Measurements from ENCODE around the gene FBXL14. TPM values are rescaled to one million over a fixed set of nuclear protein-coding genes. Genes with fewer than 3 reads are reported as not detected.
"Not testable (repeated sequence)": the region's sequence is repeated elsewhere in the genome, so short reads cannot be mapped to it uniquely, and the experiment has no call there.

The FBXL14 gene
- total RNA-seq, 2 donors from 2014 or later, result 26.7 to 30.0 TPM

DNA sequence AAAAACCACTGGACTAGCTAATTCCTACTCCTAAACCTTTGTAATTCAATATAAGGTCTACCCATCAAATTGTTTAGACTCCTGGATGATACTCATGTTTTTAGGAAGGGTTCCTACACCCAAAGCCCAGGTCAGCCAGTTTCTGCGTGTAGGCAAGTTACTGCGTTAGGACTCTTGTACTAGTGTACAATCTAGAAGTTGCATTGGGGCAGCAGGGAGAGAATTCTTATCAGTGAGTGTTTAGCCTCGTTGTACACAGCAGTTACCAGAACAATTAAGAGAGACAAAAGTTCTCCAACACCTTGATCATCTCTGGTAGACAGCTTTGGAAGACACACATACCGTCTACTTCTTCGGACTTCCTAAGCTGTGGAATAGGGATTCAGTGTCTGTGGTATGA, 29.2 kb downstream of the FBXL14 start:
- no peak overlapping the region for H3K4me3 Mint-ChIP-seq
- H3K27me3 Mint-ChIP-seq, result peaks cover 13% of the 10 kb centered on the region
- ATAC-seq (no peak), DNase-seq (no peak)
- no peak overlapping the region for H3K27ac Mint-ChIP-seq
- H3K4me1 Mint-ChIP-seq, result peaks cover 2% of the 10 kb centered on the region
- H3K9me3 ChIP-seq (ENCODE audit: control insufficient read depth, low read length, poor library complexity, severe bottlenecking), result no peaks in the 10 kb centered on the region
- H3K36me3 Mint-ChIP-seq (ENCODE audit: low read depth), result peaks cover 9% of the 10 kb centered on the region

DNA sequence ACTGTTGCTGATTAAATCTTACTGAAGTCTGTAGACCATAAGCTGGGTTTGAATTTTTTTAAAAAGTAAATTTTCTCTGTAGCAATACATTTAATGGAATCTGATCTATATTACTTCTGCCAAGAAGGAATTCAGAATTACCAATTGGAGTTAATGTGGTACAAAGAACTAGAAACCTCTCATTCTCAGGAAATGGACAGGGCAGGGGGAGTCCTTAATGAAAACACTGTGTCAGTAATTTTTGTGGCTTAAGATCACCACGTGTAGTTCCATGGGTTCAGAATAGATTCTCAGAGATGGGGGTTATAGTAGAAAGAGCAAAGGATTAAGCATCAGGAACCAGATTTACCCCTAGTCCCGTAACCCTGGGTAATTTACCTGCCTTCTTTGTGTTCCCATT, 30.3 kb downstream of the FBXL14 start:
- peaks cover 18% of the 10 kb centered on the region for H3K27me3 Mint-ChIP-seq
- H3K9me3 ChIP-seq (ENCODE audit: control insufficient read depth, low read length, poor library complexity, severe bottlenecking), result no peaks in the 10 kb centered on the region
- no peak overlapping the region for H3K27ac Mint-ChIP-seq
- no peak overlapping the region for H3K4me3 Mint-ChIP-seq
- peaks cover under 1% of the 10 kb centered on the region for H3K4me1 Mint-ChIP-seq
- ATAC-seq, result no peak
- H3K36me3 Mint-ChIP-seq (ENCODE audit: low read depth), result peaks cover 9% of the 10 kb centered on the region
- no peak for DNase-seq

DNA sequence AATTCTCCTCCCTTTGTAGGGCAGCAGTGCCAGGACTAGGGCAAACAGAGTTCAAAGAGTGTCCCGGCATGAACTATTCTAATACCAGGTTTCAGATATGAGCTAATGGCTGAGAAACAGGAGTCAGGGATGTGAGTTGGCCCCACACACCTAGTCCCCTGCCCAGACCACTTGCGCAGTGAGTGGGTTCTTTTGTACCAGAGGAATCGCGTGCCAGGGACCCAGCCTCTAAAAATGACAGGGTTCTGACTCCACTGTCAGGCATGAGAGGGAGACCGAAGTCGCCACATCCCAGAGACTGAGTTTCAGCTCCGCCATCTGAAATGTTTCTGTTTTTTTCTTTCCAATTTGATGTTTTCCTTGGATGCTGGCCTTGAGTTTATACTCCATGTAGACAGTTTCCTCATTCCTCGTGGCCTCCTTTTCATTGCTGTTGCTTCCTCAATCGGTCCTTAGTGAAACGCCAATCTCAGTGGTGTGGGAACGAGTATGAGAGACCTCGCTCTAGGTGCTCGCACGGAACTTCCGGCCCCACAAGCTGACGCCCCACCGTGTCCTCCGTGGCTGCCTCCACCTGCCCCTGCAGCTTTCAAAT, 31.5 kb downstream of the FBXL14 start:
- Mint-ChIP-seq H3K36me3 (ENCODE audit: low read depth) (peaks cover 12% of the 10 kb centered on the region), H3K27ac (no peak overlapping the region)

GRCh38 chr12:1560704-1561103, 33.7 kb downstream of the FBXL14 start:
- no peak overlapping the region for H3K4me3 Mint-ChIP-seq
- no peak for ATAC-seq
- H3K27me3 Mint-ChIP-seq, result peaks cover 13% of the 10 kb centered on the region
- peaks cover 10% of the 10 kb centered on the region for H3K36me3 Mint-ChIP-seq (ENCODE audit: low read depth)
- H3K27ac Mint-ChIP-seq, result no peak overlapping the region
- DNase-seq, result no peak
- H3K9me3 ChIP-seq (ENCODE audit: control insufficient read depth, low read length, poor library complexity, severe bottlenecking), result no peaks in the 10 kb centered on the region
- H3K4me1 Mint-ChIP-seq, result no peaks in the 10 kb centered on the region

More for the DNA sequence above, 31.5 kb downstream of the FBXL14 start:
- Mint-ChIP-seq H3K4me3 (no peak overlapping the region), H3K27me3 (peaks cover 17% of the 10 kb centered on the region), H3K4me1 (no peaks in the 10 kb centered on the region)
- no peaks in the 10 kb centered on the region for H3K9me3 ChIP-seq (ENCODE audit: control insufficient read depth, low read length, poor library complexity, severe bottlenecking)
- ATAC-seq, result no peak
- no peak for DNase-seq

GRCh38 chr12:1559676-1560091, 34.7 kb downstream of the FBXL14 start:
- DNase-seq (no peak), ATAC-seq (no peak)
- H3K4me1 Mint-ChIP-seq, result no peaks in the 10 kb centered on the region
- H3K27me3 Mint-ChIP-seq, result peaks cover 13% of the 10 kb centered on the region
- H3K4me3 Mint-ChIP-seq, result no peak overlapping the region
- H3K27ac Mint-ChIP-seq, result no peak overlapping the region
- H3K9me3 ChIP-seq (ENCODE audit: control insufficient read depth, low read length, poor library complexity, severe bottlenecking), result no peaks in the 10 kb centered on the region
- peaks cover 6% of the 10 kb centered on the region for H3K36me3 Mint-ChIP-seq (ENCODE audit: low read depth)

DNA sequence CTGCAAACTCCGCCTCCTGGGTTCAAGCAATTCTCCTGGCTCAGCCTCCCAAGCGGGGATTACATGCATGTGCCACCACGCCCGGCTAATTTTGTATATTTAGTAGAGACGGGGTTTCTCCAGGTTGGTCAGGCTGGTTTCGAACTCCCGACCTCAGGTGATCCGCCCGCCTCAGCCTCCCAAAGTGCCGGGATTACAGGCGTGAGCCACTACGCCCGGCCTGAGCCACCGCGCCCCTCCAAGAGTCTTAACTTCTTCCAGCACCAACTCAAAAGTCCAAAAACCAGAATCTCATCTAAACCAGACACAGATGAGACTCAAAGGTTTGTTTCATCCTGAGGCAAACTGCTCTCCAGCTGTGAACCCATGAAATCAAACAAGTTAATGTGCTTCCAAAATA, 36.3 kb downstream of the FBXL14 start:
- DNase-seq; H3K27ac Mint-ChIP-seq; H3K9me3 ChIP-seq (ENCODE audit: control insufficient read depth, low read length, poor library complexity, severe bottlenecking); H3K4me3 Mint-ChIP-seq; H3K36me3 Mint-ChIP-seq (ENCODE audit: low read depth); ATAC-seq; H3K4me1 Mint-ChIP-seq: not testable (repeated sequence)
- H3K27me3 Mint-ChIP-seq, result peaks cover 22% of the 10 kb centered on the region

DNA sequence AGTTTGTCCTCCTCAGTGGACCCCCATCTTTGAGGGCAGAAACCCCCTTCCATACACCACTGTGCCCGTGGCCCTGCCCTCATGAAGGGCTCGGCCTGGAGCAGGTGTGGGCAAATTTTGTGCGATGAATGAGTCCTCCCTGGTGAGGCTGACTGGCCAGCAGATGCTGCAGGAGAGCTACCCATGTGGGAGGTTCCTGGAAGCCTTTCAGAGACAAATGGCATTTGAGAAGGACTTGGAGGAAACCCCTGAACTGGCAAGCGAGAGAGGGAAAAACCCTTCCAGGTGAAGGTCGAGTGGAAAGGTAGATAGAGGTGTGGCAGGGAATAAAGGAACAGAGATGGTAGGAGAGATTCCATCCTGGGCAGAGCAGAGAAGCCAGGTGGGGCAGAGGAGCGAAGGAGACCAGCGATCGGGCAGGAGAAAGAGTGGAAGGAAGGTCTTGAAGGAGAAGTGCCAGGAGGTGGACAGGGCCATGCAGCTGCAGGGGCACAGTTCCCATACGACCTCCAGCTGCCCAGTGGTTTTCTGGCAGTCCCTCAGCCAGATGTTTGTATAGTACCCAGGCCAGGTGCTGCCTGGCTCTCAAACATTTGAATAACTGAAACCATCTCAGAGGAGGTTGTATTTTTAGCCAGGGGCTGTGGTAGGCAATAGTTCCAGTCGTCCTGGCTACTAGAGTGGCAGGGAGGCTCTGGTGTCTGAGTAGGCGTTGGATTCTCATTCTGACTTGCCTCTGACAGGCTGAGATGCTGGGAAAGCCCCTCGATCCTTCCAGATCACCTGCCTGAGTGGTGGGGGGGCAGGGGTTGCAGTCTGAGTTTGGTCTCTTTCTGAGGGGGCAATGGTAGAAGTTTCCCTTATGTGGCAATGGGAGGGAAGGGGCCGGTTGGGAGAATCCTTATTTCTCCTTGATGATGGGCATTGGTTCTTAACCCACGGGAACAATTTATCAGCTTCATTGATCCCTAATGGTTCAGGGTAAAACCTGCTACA, 40.1 kb downstream of the FBXL14 start:
- peaks cover 9% of the 10 kb centered on the region for H3K27me3 Mint-ChIP-seq
- no peaks in the 10 kb centered on the region for H3K9me3 ChIP-seq (ENCODE audit: control insufficient read depth, low read length, poor library complexity, severe bottlenecking)
- H3K36me3 Mint-ChIP-seq (ENCODE audit: low read depth), result peaks cover 2% of the 10 kb centered on the region
- H3K4me3 Mint-ChIP-seq, result no peak overlapping the region
- DNase-seq, result no peak
- H3K27ac Mint-ChIP-seq, result peak overlapping the region; percentile 24
- peaks cover 3% of the 10 kb centered on the region for H3K4me1 Mint-ChIP-seq
- no peak for ATAC-seq

GRCh38 chr12:1553536-1553935, 40.8 kb downstream of the FBXL14 start:
- H3K4me3 Mint-ChIP-seq, result no peak overlapping the region
- H3K27ac Mint-ChIP-seq, result no peak overlapping the region
- DNase-seq, result no peak

GRCh38 chr12:1552911-1553491, 41.4 kb downstream of the FBXL14 start:
- Mint-ChIP-seq H3K4me3 (no peak overlapping the region), H3K36me3 (ENCODE audit: low read depth) (no peaks in the 10 kb centered on the region), H3K27ac (no peak overlapping the region), H3K27me3 (peaks cover 9% of the 10 kb centered on the region), H3K4me1 (peaks cover 3% of the 10 kb centered on the region)
- no peak for ATAC-seq
- no peaks in the 10 kb centered on the region for H3K9me3 ChIP-seq (ENCODE audit: control insufficient read depth, low read length, poor library complexity, severe bottlenecking)
- DNase-seq, result no peak

More at GRCh38 chr12:1553536-1553935, 40.8 kb downstream of the FBXL14 start:
- Mint-ChIP-seq H3K27me3 (peaks cover 9% of the 10 kb centered on the region), H3K4me1 (peaks cover 3% of the 10 kb centered on the region), H3K36me3 (ENCODE audit: low read depth) (peaks cover 2% of the 10 kb centered on the region)
- no peak for ATAC-seq
- H3K9me3 ChIP-seq (ENCODE audit: control insufficient read depth, low read length, poor library complexity, severe bottlenecking), result no peaks in the 10 kb centered on the region

- H3K27ac Mint-ChIP-seq, result no peak overlapping the region
- H3K4me3 Mint-ChIP-seq, result no peak overlapping the region
- H3K4me1 Mint-ChIP-seq, result peaks cover 3% of the 10 kb centered on the region
- H3K9me3 ChIP-seq (ENCODE audit: control insufficient read depth, low read length, poor library complexity, severe bottlenecking), result no peaks in the 10 kb centered on the region
- ATAC-seq (no peak), DNase-seq (no peak)
- no peaks in the 10 kb centered on the region for H3K36me3 Mint-ChIP-seq (ENCODE audit: low read depth)
- H3K27me3 Mint-ChIP-seq, result peaks cover 9% of the 10 kb centered on the region
Measured at GRCh38 chr12:1552171-1552570, 42.2 kb downstream of the FBXL14 start.

GRCh38 chr12:1551496-1551895, 42.9 kb downstream of the FBXL14 start:
- no peaks in the 10 kb centered on the region for H3K36me3 Mint-ChIP-seq (ENCODE audit: low read depth)

GRCh38 chr12:1546931-1547640, 47.3 kb downstream of the FBXL14 start:
- no peak overlapping the region for H3K27ac Mint-ChIP-seq
- DNase-seq (no peak), ATAC-seq (no peak)

More at GRCh38 chr12:1551496-1551895, 42.9 kb downstream of the FBXL14 start:
- no peak overlapping the region for H3K4me3 Mint-ChIP-seq
- H3K9me3 ChIP-seq (ENCODE audit: control insufficient read depth, low read length, poor library complexity, severe bottlenecking), result no peaks in the 10 kb centered on the region
- no peak overlapping the region for H3K27ac Mint-ChIP-seq
- ATAC-seq (no peak), DNase-seq (no peak)
- peaks cover 3% of the 10 kb centered on the region for H3K4me1 Mint-ChIP-seq
- peaks cover 12% of the 10 kb centered on the region for H3K27me3 Mint-ChIP-seq

More at GRCh38 chr12:1546931-1547640, 47.3 kb downstream of the FBXL14 start:
- Mint-ChIP-seq H3K4me1 (peaks cover 2% of the 10 kb centered on the region), H3K4me3 (no peak overlapping the region), H3K27me3 (peaks cover 24% of the 10 kb centered on the region), H3K36me3 (ENCODE audit: low read depth) (peaks cover 3% of the 10 kb centered on the region)
- H3K9me3 ChIP-seq (ENCODE audit: control insufficient read depth, low read length, poor library complexity, severe bottlenecking), result no peaks in the 10 kb centered on the region
